Activated CD8-positive, alpha-beta memory T cell treated with anti-CD3 and anti-CD28 coated beads for 1 hour (primary cell): ENCODE data around the gene EPHA7.

Experiments
- DNase-seq, 2 donors: peaks; one replicate each; pipeline ENCODE4 v3.0.0-alpha.2; 2020; ENCODE audit warnings: low read depth in 1 of 2; ENCODE audit errors: extremely low read depth in 1 of 2

Gene EPHA7

GRCh38 chr6:93393554-93394074, 25.7 kb downstream of the EPHA7 start:
- DNase-seq = no peak

- no peak for DNase-seq
Measured at GRCh38 chr6:93392797-93393196, 26.6 kb downstream of the EPHA7 start.

GRCh38 chr6:93391965-93392364, 27.4 kb downstream of the EPHA7 start:
- no peak for DNase-seq

GRCh38 chr6:93389192-93389591, 30.2 kb downstream of the EPHA7 start:
- no peak for DNase-seq

- DNase-seq = no peak
Measured at GRCh38 chr6:93388070-93388469, 31.3 kb downstream of the EPHA7 start.

GRCh38 chr6:93376026-93376540, 43.3 kb downstream of the EPHA7 start:
- no peak for DNase-seq

GRCh38 chr6:93373445-93373844, 45.9 kb downstream of the EPHA7 start:
- no peak for DNase-seq

GRCh38 chr6:93371756-93372155, 47.6 kb downstream of the EPHA7 start:
- DNase-seq = no peak

GRCh38 chr6:93369586-93370134, 49.7 kb downstream of the EPHA7 start:
- no peak for DNase-seq

GRCh38 chr6:93366506-93366905, 52.9 kb downstream of the EPHA7 start:
- DNase-seq = no peak

GRCh38 chr6:93365445-93365844, 53.9 kb downstream of the EPHA7 start:
- no peak for DNase-seq

- DNase-seq = no peak
Measured at GRCh38 chr6:93358435-93358834, 60.9 kb downstream of the EPHA7 start.

GRCh38 chr6:93352604-93353003, 66.8 kb downstream of the EPHA7 start:
- DNase-seq = no peak

GRCh38 chr6:93351222-93351621, 68.1 kb downstream of the EPHA7 start:
- no peak for DNase-seq

GRCh38 chr6:93350774-93351173, 68.6 kb downstream of the EPHA7 start:
- DNase-seq = no peak

- DNase-seq = no peak
Measured at GRCh38 chr6:93344333-93344835, 75.0 kb downstream of the EPHA7 start.

- no peak for DNase-seq
Measured at GRCh38 chr6:93343476-93343875, 75.9 kb downstream of the EPHA7 start.

GRCh38 chr6:93341900-93342613, 77.3 kb downstream of the EPHA7 start:
- DNase-seq = no peak

- no peak for DNase-seq
Measured at GRCh38 chr6:93337772-93338394, 81.5 kb downstream of the EPHA7 start.

- DNase-seq = no peak
Measured at GRCh38 chr6:93337014-93337413, 82.3 kb downstream of the EPHA7 start.

GRCh38 chr6:93329301-93330000, 89.9 kb downstream of the EPHA7 start:
- no peak for DNase-seq
